GM21360 (cell line): ENCODE results near the gene ST8SIA4.

Experiments used
- ATAC-seq: cut with Tn5 transposase; IDR thresholded peaks from one replicate; pipeline ENCODE4 v1.9.1; 2021; ENCODE audit warnings: mild to moderate bottlenecking, moderate library complexity; ENCODE audit not compliant: unreplicated experiment

Gene ST8SIA4

GRCh38 chr5:100872408-100873190 is 30.5 kb downstream of the ST8SIA4 start:
- ATAC-seq: peak; percentile 62

GRCh38 chr5:100867039-100867562 is 36.0 kb downstream of the ST8SIA4 start:
- no peak for ATAC-seq

GRCh38 chr5:100864931-100865330 is 38.2 kb downstream of the ST8SIA4 start:
- ATAC-seq: no peak

GRCh38 chr5:100863739-100864138 is 39.3 kb downstream of the ST8SIA4 start:
- no peak for ATAC-seq

- no peak for ATAC-seq
Observed at GRCh38 chr5:100861148-100861547, 41.9 kb downstream of the ST8SIA4 start.

- ATAC-seq: no peak
Observed at GRCh38 chr5:100860407-100860806, 42.7 kb downstream of the ST8SIA4 start.

GRCh38 chr5:100858987-100859545 is 44.0 kb downstream of the ST8SIA4 start:
- ATAC-seq: no peak

GRCh38 chr5:100856462-100856861 is 46.6 kb downstream of the ST8SIA4 start:
- no peak for ATAC-seq

- no peak for ATAC-seq
Observed at GRCh38 chr5:100855937-100856430, 47.1 kb downstream of the ST8SIA4 start.

- ATAC-seq: no peak
Observed at GRCh38 chr5:100855295-100855694, 47.8 kb downstream of the ST8SIA4 start.

GRCh38 chr5:100854591-100854990 is 48.5 kb downstream of the ST8SIA4 start:
- ATAC-seq: no peak

- no peak for ATAC-seq
Observed at GRCh38 chr5:100853582-100853981, 49.5 kb downstream of the ST8SIA4 start.

GRCh38 chr5:100852988-100853449 is 50.1 kb downstream of the ST8SIA4 start:
- peak; percentile 93 for ATAC-seq

GRCh38 chr5:100852051-100852450 is 51.0 kb downstream of the ST8SIA4 start:
- ATAC-seq: no peak

GRCh38 chr5:100846772-100847171 is 56.3 kb downstream of the ST8SIA4 start:
- ATAC-seq: no peak

GRCh38 chr5:100842080-100842479 is 61.0 kb downstream of the ST8SIA4 start:
- ATAC-seq: no peak

- ATAC-seq: peak; percentile 33
Observed at GRCh38 chr5:100841358-100842076, 61.6 kb downstream of the ST8SIA4 start.

- ATAC-seq: no peak
Observed at GRCh38 chr5:100840789-100841188, 62.3 kb downstream of the ST8SIA4 start.

GRCh38 chr5:100840370-100840769 is 62.7 kb downstream of the ST8SIA4 start:
- ATAC-seq: peak; percentile 82

- no peak for ATAC-seq
Observed at GRCh38 chr5:100838048-100838473, 65.0 kb downstream of the ST8SIA4 start.

GRCh38 chr5:100834519-100834918 is 68.6 kb downstream of the ST8SIA4 start:
- no peak for ATAC-seq
